HG02678 (cell line): ENCODE measurements around the gene ZNF593.
A peak's percentile ranks its signal among the peaks of the same experiment; 100 is the strongest.

Experiments
- ATAC-seq: cut with Tn5 transposase; IDR thresholded peaks from one replicate; pipeline ENCODE4 v1.9.1; 2021; ENCODE audit warnings: mild to moderate bottlenecking, moderate library complexity; ENCODE audit not compliant: unreplicated experiment

ZNF593 gene

DNA sequence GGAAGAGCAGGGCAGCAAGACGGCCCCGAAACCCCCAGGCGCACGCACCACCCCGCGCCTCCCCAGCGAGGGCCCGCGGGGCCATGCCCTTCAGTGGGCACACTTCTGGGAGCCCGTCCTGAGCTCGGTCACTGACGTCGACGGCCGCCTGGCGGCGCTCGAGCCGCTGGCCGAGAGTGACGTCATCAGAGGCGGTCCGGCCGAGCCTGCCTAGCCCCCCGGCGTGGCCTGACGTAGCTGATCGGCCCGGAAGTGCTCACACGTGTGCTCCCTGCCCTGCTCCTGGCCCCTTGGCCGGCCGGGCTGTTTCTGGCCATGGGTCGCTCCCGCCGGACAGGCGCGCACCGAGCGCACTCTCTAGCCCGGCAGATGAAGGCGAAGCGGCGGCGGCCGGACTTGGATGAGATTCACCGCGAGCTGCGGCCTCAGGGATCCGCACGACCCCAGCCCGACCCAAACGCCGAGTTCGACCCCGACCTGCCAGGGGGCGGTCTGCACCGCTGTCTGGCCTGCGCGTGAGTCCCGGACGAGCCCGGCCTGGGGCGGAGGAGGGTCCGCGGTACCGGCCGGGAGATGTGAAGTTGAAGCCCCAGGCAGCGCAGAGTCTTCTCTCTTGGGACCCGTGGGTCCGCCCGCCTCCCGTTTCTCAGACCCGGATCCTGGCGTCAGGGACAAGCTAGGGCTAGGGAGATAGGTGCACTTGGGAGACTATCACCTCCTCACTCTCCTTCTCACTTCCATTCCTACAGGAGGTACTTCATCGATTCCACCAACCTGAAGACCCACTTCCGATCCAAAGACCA is at the start of gene ZNF593:
Gene ZNF593 (plus strand): TSS at position 240 of the 803 bp plus-strand sequence. CDS start 76 bp downstream, at position 316.
- ATAC-seq, result peak; percentile 95

DNA sequence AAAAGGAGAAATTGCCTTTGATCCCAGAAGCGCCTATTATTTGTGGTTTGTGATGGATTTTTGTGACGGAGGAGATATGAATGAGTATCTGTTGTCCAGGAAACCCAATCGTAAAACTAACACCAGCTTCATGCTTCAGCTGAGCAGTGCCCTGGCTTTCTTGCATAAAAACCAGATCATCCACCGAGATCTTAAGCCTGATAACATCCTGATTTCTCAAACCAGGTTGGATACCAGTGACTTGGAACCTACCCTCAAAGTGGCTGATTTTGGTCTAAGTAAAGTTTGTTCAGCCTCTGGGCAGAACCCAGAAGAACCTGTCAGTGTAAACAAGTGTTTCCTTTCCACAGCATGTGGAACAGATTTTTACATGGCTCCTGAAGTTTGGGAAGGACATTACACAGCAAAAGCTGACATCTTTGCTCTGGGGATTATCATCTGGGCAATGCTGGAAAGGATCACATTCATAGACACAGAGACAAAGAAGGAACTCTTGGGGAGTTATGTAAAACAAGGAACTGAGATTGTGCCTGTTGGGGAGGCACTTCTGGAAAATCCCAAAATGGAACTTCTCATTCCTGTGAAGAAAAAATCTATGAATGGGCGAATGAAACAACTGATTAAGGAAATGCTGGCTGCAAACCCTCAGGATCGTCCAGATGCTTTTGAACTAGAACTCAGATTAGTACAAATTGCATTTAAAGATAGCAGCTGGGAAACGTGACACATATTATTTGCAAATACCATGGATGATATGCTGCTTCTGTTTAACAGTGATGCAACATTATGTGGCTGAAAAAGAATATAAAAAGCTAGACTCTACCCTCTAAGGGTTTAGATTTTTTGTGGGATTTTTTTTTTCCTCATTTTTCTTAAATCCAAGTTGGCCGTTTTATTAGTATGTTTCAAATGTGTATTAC is 47.6 kb upstream of the ZNF593 start:
- ATAC-seq, result no peak

DNA sequence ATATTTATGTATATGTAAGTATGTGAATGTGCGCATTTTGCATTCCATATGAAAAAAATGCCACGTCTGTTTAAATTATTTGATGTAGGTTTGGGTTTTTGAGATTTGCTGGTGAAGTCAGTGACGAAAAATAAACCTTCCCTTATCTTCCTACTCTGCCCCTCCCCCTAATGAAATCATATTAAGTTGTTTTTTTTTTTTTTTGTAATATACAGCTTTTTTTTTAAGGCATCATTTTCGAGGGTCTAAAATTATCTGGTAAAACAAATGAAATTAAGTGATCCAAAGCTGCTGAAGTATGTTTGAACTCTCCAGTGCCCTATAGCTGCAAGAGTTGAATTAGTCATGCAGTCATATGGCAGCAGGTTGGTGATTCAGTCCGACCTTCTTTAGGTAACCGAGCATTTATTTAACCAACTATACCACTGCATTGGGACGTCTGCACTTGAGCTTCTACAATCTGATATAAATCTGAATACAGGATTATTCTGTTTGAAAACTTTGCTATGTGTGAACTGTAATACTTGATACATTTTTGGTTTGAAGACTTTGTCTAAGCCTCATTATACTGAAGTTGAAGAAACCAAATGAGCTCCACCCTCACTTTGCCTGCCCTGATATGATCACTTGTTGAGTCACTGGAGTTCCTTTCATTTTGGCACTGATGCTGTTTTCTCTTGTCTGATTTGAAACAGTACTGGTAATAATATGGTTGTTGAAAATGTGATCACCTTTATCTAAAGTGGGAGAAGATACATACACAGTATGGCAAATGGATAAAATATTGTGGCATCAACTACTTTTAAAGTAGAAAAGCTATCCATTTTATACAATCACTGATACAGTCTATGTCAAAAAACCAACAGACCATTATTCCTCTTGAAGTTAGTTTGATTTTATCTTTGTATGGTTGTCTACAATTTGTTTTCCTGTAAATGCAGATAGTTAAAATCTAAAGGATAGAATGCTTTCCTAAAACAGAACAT is 46.4 kb upstream of the ZNF593 start:
- no peak for ATAC-seq

DNA sequence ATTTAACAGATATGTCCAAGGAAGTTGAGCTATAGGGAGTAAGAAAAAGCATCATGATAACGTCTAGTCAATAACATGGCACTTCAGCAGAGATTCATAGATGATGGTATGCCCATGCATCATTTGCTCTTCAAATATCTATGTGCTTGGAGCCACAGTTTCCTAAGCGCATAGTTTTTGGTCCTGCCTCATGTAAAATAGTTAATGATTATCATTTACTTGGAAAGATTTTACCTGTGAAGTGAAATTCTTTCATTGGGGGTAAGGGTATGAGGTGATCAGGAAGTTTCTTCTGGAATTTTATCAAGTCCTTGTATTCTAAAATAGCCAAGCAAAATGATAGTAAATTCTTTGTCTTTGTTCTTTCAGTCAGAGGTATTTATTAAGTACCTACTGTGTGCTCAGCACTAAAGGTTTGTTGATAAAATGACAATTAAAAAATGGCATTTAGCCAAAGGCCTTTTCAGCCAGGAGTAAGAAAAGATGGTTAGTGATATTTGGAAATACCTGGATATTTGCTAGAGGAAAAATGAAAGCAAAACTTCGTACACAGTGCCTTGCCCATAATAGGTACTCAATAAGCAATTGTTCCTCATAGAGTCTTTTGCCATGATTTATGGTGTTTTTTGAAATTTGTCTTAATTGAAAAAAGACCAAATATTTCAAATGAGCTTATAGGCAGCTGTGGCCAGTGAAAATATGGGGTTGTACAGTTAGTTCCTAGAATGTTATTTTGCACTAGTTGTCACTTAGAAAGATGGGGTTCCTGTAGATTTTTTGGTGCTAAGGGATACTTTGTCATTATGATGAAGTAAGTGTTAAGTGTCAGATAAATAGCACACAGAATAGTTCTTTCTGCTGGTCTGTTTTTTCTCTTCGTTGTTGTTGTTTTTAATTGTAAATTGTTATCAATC is 45.0 kb upstream of the ZNF593 start:
- ATAC-seq, result no peak

DNA sequence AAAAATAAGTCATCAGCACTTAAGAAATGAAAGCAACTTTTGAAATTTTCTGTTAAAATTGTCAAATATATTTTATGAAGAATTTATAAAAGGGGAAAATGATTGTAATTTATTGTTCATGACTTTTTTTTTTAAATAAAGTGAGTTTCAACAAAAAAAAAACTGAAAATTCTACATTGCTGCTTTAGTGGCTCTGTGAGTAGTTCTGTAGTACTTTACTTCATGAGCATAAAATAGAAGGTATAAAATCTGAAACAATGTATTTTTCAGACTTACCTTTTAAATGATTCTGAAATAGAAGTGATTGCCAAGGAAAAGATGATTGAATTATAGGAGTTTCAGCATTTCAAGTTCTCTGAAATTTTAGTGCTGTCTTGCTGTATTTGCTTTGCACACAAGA is 44.3 kb upstream of the ZNF593 start:
- no peak for ATAC-seq

DNA sequence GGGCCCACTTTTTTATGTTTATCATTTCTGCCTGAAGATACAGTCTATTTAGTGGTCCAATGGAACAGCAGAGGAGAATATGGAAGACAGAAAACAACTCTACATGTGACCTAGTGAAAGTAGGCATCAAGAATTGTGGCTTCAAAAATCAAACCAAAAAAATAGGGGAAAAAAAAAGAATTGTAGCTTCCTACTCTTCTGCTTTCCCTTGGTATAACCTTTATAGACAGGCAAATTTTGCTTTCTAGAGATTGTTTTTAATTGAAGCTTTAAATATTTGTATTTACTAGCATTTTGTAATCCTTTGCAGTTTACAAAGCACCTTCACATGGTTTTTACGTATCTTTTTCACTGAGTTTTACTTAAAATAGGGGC is 43.8 kb upstream of the ZNF593 start:
- ATAC-seq, result no peak

DNA sequence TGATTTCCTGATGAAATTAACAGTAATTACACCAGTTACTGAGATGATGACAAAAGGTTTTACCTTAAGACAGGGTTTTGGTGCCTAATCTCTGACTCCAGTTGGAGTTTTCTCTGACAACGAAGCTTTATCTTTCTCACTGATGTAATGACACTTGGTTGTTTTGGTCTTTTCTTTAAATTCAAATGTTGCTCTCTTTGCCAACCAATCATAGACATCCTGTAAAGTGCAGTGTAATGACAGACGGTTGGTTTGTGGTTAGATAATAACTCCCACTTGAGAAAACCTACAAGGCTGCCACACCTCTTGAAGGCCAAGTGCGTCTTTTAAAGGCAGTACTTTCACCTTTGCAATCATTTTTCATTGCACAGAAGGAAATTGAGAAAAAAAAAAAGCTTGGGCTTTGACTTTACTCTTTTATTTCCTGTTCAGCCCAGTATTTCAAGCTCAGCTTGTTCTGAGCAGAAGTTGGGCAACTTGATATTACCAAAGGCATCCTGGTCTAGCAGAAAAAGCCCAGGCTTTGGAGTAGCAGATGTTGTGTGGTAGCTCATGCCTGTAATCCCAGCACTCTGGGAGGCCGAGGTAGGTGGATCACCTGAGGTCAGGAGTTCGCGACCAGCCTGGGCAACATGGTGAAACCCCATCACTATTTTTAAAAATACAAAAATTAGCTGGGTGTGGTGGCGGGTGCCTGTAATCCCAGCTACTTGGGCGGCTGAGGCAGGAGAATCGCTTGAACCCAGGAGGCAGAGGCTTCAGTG is 43.2 kb upstream of the ZNF593 start:
- ATAC-seq, result peak; percentile 83

DNA sequence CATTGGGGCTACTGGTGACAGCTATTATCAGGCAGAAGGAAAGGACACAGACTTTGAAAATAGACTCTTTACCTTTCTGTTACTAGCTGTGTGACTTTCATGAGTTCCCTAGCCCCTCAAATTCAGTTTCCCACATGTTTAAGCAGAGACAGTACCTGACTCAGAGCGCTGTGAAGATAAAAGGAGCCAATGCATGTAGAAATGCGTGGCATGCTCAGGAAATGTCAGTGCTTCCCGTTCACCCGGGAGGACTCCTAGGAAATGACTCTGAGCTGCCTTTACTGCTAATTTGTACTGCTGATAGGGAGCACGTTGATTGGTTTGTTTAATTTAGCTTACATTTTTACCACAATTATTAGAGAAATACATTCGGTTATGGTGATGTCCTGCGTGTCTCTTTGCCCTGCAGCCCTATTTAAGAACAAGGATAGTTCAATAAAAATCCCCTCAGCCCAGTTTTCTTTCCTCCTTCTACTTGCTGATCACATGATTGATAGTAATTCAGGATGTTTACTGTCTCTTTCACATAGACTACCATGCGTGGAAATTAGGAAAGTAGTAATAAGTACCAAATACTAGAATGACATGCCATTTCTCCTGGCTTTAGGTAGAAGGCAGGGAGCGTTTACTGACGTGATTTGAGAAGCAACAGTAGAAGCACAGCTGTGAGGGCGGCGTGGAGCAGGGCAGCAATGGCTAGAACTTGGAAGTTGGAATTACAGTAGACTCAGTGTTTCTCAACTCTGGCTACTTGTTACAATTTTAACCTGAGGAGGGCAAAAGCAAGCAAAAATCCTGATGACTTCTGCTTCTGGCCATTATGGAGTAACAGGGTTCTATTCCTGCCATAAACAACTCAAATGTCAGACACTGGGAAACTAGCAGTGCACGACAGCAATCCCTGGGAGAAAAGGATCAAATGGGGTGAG is 42.2 kb upstream of the ZNF593 start:
- no peak for ATAC-seq

DNA sequence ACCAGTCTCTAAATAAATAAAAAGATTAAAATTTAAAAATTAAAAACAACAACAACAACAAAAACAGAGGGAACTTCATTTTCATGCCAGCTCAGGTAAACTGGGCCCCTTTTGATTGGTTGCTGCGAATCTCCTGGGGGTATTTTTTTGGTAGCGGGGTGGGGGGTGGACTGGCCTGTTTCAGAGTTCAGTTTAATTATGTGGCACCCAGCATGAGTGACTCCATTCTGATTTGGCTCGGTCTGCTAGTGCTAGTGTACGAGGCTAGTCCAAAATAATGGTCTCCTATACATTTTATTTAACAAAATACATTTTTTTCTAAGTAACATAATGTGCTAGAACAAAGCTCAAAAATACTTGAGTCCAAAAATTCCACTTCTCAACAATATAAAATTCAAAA is 39.9 kb upstream of the ZNF593 start:
- no peak for ATAC-seq

DNA sequence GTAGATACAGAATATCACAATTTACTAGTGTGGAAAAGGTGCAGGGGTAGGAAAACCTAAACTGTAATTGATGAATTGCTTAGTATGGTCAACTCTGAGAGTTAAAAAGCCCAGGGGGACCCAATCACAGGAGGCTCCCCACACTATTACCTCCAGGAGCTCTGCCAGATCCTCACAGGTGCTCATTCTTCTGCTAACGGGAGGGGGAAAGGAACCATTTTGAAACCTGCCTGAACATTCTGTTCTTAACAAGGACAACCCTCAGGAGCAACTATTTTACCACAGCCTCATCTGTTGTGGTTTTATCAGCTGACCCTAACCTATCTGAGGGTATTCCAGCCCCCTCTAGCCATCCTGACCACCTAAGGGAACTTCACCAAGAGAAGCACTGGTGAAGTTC is 39.0 kb upstream of the ZNF593 start:
- no peak for ATAC-seq

DNA sequence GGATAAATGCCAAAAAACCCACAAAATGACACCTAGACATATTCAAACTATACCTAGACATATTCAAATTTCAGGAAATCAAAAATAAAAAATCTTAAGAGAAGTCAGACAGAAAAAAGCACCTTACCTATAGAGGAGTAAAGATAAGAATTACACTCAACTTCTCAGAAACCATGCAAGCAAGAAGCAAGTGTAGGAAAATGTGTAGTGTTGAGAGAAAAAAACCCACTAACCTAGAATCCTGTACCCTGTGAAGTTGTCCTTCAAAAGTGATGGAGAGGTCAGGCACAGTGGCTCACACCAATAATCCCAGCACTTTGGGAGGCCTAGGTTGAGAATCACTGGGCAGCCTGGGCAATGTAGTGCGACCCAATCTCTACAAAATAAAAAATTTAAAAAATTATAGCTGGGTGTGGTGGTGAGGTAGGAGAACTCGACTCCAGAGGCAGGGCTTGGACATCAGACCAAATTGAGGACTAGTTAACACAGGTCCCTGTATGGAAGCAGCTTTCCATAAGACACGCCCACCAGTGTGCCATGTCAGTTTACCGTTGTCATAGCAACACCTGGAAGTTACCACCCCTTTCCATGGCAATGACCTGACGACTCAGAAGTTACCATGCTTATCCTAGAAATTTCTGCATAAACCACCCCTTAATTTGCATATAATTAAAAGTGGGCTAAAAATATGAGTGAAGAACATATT is 37.4 kb upstream of the ZNF593 start:
- ATAC-seq, result no peak

DNA sequence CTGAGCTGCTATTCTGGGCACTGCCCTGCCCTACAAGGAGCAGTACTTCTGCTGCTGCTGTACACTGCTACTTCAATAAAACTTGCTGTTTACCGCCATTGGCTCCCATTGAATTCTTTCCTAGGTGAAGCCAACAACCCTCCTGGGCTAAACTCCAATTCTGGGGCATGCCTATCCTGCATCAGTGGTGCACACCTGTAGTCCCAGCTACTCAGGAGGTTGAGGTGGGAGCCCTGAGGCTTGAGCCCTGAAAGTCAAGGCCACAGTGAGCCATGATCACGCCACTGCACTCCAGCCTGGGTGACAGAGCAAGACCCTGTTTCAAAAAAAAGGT is 36.9 kb upstream of the ZNF593 start:
- ATAC-seq, result no peak

DNA sequence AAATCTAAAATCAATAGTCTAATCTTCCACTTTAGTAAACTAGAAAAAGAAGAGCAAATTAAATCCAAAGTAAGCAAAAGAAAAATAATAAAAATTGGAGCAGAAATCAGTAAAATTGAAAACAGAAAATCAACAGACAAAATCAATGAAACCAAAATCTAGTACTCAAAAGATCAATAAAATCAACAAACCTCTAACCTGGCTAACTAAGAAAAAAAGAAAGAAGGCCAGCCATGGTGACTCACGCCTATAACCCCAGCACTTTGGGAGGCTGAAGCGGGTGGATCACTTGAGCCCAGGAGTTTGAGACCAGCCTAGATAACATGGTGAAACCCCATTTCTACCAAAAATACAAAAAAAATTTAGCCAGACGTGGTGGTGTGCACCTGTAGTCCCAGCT is 35.2 kb upstream of the ZNF593 start:
- no peak for ATAC-seq

DNA sequence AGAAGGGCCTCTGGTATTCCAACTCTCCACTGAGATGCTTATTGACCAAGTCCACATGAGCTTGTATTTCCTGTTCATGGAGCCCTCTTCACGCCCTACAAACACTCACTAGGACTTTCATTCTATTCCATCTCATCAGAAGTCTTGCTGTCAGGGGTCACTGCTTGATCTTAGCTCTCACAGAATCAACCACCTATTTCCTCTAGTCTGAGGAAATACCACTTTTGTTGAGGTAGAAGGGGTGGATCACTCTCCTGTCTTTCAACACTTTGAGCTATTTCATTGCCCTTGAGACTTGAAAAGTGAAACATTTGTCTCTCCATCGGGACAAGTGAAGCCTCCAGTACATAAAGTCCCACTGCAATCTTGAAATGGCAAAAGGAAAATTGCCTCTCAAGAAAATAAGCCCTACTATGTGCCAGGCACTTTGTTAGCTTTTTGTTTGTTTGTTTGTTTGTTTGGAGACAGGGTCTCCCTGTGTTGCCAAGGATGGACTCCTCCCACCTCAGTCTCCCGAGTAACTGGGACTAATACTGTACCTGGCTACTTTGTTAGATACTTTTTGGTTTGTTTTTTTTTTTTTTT is 30.6 kb upstream of the ZNF593 start:
- ATAC-seq, result no peak

DNA sequence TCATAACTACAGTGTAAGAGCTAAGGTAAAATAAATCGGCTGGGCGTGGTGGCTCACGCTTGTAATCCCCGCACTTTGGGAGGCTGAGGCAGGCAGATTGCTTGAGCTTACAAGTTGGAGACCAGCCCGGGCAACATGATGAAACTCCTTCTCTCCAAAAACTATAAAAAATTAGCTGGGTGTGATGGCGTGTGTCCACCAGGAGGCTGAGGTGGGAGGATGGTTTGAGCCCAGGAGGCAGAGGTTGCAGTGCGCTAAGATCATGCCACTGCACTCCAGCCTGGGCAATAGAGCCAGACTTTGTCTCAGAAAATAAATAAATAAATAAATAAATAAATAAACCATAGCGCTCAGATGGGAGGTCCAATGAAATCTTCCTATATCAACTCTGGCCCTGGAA is 27.5 kb upstream of the ZNF593 start:
- ATAC-seq, result no peak

DNA sequence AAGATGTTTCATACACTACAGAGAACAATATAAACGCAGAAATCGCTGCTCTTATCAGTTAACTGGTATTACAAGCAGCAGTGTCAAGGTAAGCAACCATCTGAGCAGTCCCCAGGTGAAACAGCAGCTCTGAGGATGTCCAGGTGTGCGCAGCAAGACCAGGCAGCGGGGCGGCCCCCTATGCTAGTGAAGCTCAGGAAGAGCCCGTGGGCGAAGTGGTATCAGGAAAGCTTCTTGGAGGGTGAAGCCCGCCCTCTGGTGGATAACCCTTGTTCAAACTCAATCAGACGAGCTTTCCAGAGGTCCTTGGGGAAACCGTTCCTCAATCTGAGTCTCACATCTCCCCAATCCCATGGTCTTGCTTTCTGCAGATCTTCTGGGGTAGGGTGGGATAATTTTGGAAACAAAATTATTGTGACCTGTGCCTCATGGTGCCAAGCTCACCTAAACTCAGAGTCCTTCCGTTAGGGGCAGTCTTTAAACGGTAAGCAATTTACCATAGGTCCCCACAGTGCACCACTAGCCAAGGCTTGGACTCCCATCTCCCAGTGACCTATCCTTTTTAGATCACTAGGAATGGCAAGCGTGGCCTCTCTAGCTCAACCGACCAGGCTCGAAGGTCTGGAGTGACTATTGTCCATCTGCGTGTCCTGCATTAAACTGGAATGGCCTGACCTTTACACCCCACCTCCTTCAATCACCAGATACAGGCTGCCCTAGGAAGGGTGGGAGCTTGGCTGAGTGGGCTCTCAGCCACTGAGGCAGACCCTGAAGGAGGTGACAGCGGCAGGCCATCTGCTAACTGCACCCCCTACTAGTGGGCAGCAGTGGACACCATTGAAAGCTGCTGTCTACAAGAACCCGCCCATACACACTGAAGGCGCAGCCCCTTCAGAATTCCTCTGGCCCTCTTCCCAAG is 24.4 kb upstream of the ZNF593 start:
- peak; percentile 60 for ATAC-seq
